ENCODE measurements around the gene APOBR.
"Not testable (repeated sequence)": the region's sequence is repeated elsewhere in the genome, so short reads cannot be mapped to it uniquely, and the experiment has no call there.

Gene APOBR

GRCh38 chr16:28478506-28479180, 15.8 kb upstream of the APOBR start:
- no peak for DNase-seq (ENCODE audit: low spot score)
- TF ChIP-seq, protein P1, sequence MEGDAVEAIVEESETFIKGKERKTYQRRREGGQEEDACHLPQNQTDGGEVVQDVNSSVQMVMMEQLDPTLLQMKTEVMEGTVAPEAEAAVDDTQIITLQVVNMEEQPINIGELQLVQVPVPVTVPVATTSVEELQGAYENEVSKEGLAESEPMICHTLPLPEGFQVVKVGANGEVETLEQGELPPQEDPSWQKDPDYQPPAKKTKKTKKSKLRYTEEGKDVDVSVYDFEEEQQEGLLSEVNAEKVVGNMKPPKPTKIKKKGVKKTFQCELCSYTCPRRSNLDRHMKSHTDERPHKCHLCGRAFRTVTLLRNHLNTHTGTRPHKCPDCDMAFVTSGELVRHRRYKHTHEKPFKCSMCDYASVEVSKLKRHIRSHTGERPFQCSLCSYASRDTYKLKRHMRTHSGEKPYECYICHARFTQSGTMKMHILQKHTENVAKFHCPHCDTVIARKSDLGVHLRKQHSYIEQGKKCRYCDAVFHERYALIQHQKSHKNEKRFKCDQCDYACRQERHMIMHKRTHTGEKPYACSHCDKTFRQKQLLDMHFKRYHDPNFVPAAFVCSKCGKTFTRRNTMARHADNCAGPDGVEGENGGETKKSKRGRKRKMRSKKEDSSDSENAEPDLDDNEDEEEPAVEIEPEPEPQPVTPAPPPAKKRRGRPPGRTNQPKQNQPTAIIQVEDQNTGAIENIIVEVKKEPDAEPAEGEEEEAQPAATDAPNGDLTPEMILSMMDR (IDR thresholded peaks at IDR 0.05; ENCODE audit: borderline replicate concordance, control extremely low read depth, extremely low read depth, insufficient read depth, missing control alignments) = no peak
- in situ Hi-C loops (cut with MboI; ENCODE audit: low sequenced_read_pairs, unreplicated experiment) = no loop called here

- in situ Hi-C loops (cut with MboI; ENCODE audit: low sequenced_read_pairs, unreplicated experiment) = no loop called here
- TF ChIP-seq, protein P1 (IDR thresholded peaks at IDR 0.05; ENCODE audit: borderline replicate concordance, control extremely low read depth, extremely low read depth, insufficient read depth, missing control alignments) = no peak
- DNase-seq (ENCODE audit: low spot score) = no peak
Measured at GRCh38 chr16:28482026-28482425, 12.4 kb upstream of the APOBR start.

DNA sequence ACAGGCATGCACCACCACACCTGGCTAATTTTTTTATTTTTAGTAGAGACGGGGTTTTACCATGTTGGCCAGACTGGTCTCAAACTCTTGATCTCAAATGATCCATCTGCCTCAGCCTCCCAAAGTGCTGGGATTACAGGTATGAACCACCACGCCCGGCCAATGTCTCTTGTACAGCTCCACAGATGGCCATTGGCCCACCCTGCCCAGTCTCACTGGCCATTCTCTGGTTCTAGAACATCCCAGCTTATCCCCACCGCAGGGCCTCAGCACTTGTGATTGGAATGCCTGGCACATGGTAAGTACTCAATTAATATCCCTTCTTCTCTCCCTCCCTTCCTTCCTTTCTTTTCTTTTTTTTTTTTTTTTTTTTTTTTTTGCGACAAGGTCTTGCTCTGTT, 11.1 kb upstream of the APOBR start:
- in situ Hi-C loops (cut with MboI; ENCODE audit: low sequenced_read_pairs, unreplicated experiment); DNase-seq (ENCODE audit: low spot score): not testable (repeated sequence)

DNA sequence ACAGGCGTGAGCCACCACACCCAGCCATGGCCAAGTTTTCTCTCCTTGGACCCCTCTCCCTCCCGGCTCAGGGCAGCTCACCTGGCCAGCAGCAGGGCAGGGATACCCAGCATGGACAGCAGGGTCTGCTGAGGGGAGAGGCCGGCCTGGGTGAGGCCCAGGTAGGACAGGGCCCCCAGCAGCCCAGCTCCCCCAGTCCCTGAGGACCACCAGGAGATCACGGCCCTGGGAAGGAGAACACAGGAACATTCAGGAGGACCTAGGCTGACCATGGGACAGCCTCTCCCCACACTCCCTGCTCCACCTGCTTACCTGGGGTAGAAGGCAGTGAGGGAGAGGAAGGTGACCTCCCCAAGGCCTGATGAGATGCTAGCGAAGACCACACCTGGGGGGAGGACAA, 8.2 kb upstream of the APOBR start:
- DNase-seq (ENCODE audit: low spot score) = no peak
- in situ Hi-C loops (cut with MboI; ENCODE audit: low sequenced_read_pairs, unreplicated experiment) = no loop called here
- TF ChIP-seq, protein P1 (IDR thresholded peaks at IDR 0.05; ENCODE audit: borderline replicate concordance, control extremely low read depth, extremely low read depth, insufficient read depth, missing control alignments) = no peak

DNA sequence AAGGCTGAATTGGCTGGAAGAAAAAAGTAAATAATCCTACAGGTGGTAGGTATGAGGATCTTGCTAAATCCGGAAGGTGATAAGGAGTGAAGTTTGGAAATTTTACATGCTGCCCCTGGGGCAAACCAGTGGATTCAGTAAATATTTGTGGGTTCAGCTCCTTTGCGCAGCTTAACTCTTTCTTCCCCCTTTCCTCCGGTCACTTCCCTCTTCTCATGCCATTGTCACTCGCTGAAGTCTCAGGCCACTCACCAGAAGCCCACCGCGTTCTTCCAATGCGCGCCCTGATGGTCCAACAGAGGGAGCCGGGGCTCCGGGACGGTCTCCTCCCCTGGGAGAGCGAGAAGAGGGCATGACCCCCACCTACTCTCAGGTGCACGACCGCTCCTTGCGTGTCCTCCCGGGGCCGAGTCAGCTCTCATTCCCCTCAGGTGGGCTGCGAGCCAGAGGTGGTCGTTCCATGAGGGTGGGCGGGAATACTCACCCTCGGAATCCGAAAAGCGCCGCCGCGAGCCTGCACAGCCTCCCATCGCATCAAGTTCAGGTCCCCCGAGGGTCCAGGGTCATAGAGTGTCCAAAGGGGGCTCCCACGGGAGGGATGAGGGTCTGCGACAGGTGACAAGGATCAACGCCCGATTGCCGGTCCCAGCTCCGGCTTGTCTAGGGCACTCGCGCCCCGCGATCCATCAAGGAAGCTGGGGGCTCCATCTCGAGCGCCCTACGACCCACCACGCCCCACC, 3.0 kb upstream of the APOBR start:
- TF ChIP-seq, protein P1 (IDR thresholded peaks at IDR 0.05; ENCODE audit: borderline replicate concordance, control extremely low read depth, extremely low read depth, insufficient read depth, missing control alignments) = peak; percentile 11
- in situ Hi-C loops (cut with MboI; ENCODE audit: low sequenced_read_pairs, unreplicated experiment) = no loop called here
- peak; percentile 41 for DNase-seq (ENCODE audit: low spot score)

GRCh38 chr16:28491970-28492474, 2.4 kb upstream of the APOBR start, which contains the start of gene CLN3:
TSS of gene CLN3 (minus strand) at chr16:28492074. CDS start at chr16:28491759, 315 bp downstream.
- in situ Hi-C loops (cut with MboI; ENCODE audit: low sequenced_read_pairs, unreplicated experiment) = no loop called here
- TF ChIP-seq, protein P1 (IDR thresholded peaks at IDR 0.05; ENCODE audit: borderline replicate concordance, control extremely low read depth, extremely low read depth, insufficient read depth, missing control alignments) = no peak
- peak; percentile 92 for DNase-seq (ENCODE audit: low spot score)

- no peak for DNase-seq (ENCODE audit: low spot score)
- TF ChIP-seq, protein P1 (IDR thresholded peaks at IDR 0.05; ENCODE audit: borderline replicate concordance, control extremely low read depth, extremely low read depth, insufficient read depth, missing control alignments) = no peak
- in situ Hi-C loops (cut with MboI; ENCODE audit: low sequenced_read_pairs, unreplicated experiment) = no loop called here
Measured at GRCh38 chr16:28492511-28492910, 1.9 kb upstream of the APOBR start.

Data from GM13976 (cell line).